HEK293T (cell line): ENCODE data around the gene KRTAP12-2.
"Not testable (repeated sequence)": the region's sequence is repeated elsewhere in the genome, so short reads cannot be mapped to it uniquely, and the experiment has no call there.

Source experiments
- ELF4 ChIP-seq: fragments of 450-650 bp; IDR thresholded peaks from 2 replicates; pipeline ENCODE4 v1.6.1; 2017; ENCODE audit warnings: antibody characterized with exemption
- FOXK2 ChIP-seq: fragments of 450-650 bp; IDR thresholded peaks from 2 replicates; pipeline ENCODE4 v1.6.1; 2016; ENCODE audit warnings: mild to moderate bottlenecking

GRCh38 chr21:44627831-44628233, 38.9 kb downstream of the KRTAP12-2 start:
- TF ChIP-seq ELF4, FOXK2: not testable (repeated sequence)
